ENCODE results near the gene CASTOR1.

Gene CASTOR1

GRCh38 chr22:30276039-30276438, 13.3 kb downstream of the CASTOR1 start:
- peak overlapping the region; percentile 41 for H3K27ac Mint-ChIP-seq
- no peak for ATAC-seq
- peaks cover 40% of the 10 kb centered on the region for H3K4me1 Mint-ChIP-seq
- no peaks in the 10 kb centered on the region for H3K27me3 Mint-ChIP-seq
- DNase-seq: no peak
- H3K36me3 Mint-ChIP-seq (ENCODE audit: low read depth): peaks cover 4% of the 10 kb centered on the region
- H3K9me3 Mint-ChIP-seq: no peaks in the 10 kb centered on the region
- no peak overlapping the region for H3K4me3 Mint-ChIP-seq

- Mint-ChIP-seq H3K27me3 (no peaks in the 10 kb centered on the region), H3K27ac (peak overlapping the region; percentile 30), H3K4me1 (peaks cover 40% of the 10 kb centered on the region), H3K36me3 (ENCODE audit: low read depth) (peaks cover 5% of the 10 kb centered on the region), H3K9me3 (no peaks in the 10 kb centered on the region), H3K4me3 (no peak overlapping the region)
- peak; percentile 42 for ATAC-seq
- no peak for DNase-seq
These were observed 13.7 kb downstream of the CASTOR1 start for GRCh38 chr22:30275625-30276024.

GRCh38 chr22:30274437-30274812, 14.9 kb downstream of the CASTOR1 start:
- no peaks in the 10 kb centered on the region for H3K9me3 Mint-ChIP-seq
- no peak overlapping the region for H3K4me3 Mint-ChIP-seq
- DNase-seq (no peak), ATAC-seq (no peak)
- H3K4me1 Mint-ChIP-seq: peaks cover 35% of the 10 kb centered on the region
- H3K27me3 Mint-ChIP-seq: no peaks in the 10 kb centered on the region
- H3K27ac Mint-ChIP-seq: peak overlapping the region; percentile 7
- H3K36me3 Mint-ChIP-seq (ENCODE audit: low read depth): peaks cover 10% of the 10 kb centered on the region

- ATAC-seq (no peak), DNase-seq (no peak)
- Mint-ChIP-seq H3K4me3 (no peak overlapping the region), H3K36me3 (ENCODE audit: low read depth) (peaks cover 10% of the 10 kb centered on the region), H3K27me3 (no peaks in the 10 kb centered on the region), H3K4me1 (peaks cover 31% of the 10 kb centered on the region), H3K9me3 (no peaks in the 10 kb centered on the region), H3K27ac (no peak overlapping the region)
These were observed 15.4 kb downstream of the CASTOR1 start for GRCh38 chr22:30273711-30274436.

- DNase-seq (no peak), ATAC-seq (no peak)
- no peaks in the 10 kb centered on the region for H3K9me3 Mint-ChIP-seq
- no peak overlapping the region for H3K4me3 Mint-ChIP-seq
- no peak overlapping the region for H3K27ac Mint-ChIP-seq
- H3K4me1 Mint-ChIP-seq: peaks cover 37% of the 10 kb centered on the region
- peaks cover 14% of the 10 kb centered on the region for H3K36me3 Mint-ChIP-seq (ENCODE audit: low read depth)
- no peaks in the 10 kb centered on the region for H3K27me3 Mint-ChIP-seq
These were observed 16.3 kb downstream of the CASTOR1 start for GRCh38 chr22:30272781-30273601.

- DNase-seq (no peak), ATAC-seq (no peak)
- Mint-ChIP-seq H3K4me1 (peaks cover 39% of the 10 kb centered on the region), H3K27ac (no peak overlapping the region), H3K9me3 (no peaks in the 10 kb centered on the region), H3K4me3 (no peak overlapping the region), H3K36me3 (ENCODE audit: low read depth) (peaks cover 19% of the 10 kb centered on the region), H3K27me3 (no peaks in the 10 kb centered on the region)
These were observed 18.5 kb downstream of the CASTOR1 start for GRCh38 chr22:30270832-30271231.

- Mint-ChIP-seq H3K4me3 (peak overlapping the region; percentile 96), H3K9me3 (no peaks in the 10 kb centered on the region), H3K27ac (peak overlapping the region; percentile 86), H3K4me1 (peaks cover 39% of the 10 kb centered on the region), H3K36me3 (ENCODE audit: low read depth) (peaks cover 31% of the 10 kb centered on the region), H3K27me3 (no peaks in the 10 kb centered on the region)
- DNase-seq (no peak), ATAC-seq (no peak)
These were observed 21.0 kb downstream of the CASTOR1 start for GRCh38 chr22:30268331-30268730.

GRCh38 chr22:30267382-30268302, 21.7 kb downstream of the CASTOR1 start:
- no peaks in the 10 kb centered on the region for H3K9me3 Mint-ChIP-seq
- no peaks in the 10 kb centered on the region for H3K27me3 Mint-ChIP-seq
- peak overlapping the region; percentile 96 for H3K4me3 Mint-ChIP-seq
- DNase-seq (peak; percentile 63), ATAC-seq (no peak)
- peak overlapping the region; percentile 98 for H3K27ac Mint-ChIP-seq
- peaks cover 37% of the 10 kb centered on the region for H3K36me3 Mint-ChIP-seq (ENCODE audit: low read depth)
- peaks cover 45% of the 10 kb centered on the region for H3K4me1 Mint-ChIP-seq

- peak; percentile 55 for ATAC-seq
- DNase-seq: peak; percentile 82
- peak within 1 kb of the TSS; percentile 96 for H3K4me3 Mint-ChIP-seq
- H3K36me3 Mint-ChIP-seq (ENCODE audit: low read depth): peaks cover 41% of the 10 kb centered on the region
- no peaks in the 10 kb centered on the region for H3K9me3 Mint-ChIP-seq
- H3K27me3 Mint-ChIP-seq: no peaks in the 10 kb centered on the region
- peaks cover 47% of the 10 kb centered on the region for H3K4me1 Mint-ChIP-seq
- H3K27ac Mint-ChIP-seq: peak within 1 kb of the TSS; percentile 98
These were observed 22.6 kb downstream of the CASTOR1 start, which contains the start of gene OSM for GRCh38 chr22:30266445-30267381. OSM (minus strand) TSS chr22:30266851; CDS start chr22:30266799, 52 bp downstream.

GRCh38 chr22:30265823-30266444, 23.4 kb downstream of the CASTOR1 start:
- Mint-ChIP-seq H3K4me1 (peaks cover 47% of the 10 kb centered on the region), H3K36me3 (ENCODE audit: low read depth) (peaks cover 37% of the 10 kb centered on the region), H3K27ac (peak overlapping the region; percentile 98), H3K27me3 (no peaks in the 10 kb centered on the region), H3K4me3 (peak overlapping the region; percentile 96), H3K9me3 (no peaks in the 10 kb centered on the region)
- ATAC-seq (peak; percentile 71), DNase-seq (peak; percentile 86)

- Mint-ChIP-seq H3K27ac (peak overlapping the region; percentile 98), H3K9me3 (no peaks in the 10 kb centered on the region), H3K27me3 (no peaks in the 10 kb centered on the region), H3K4me1 (peaks cover 47% of the 10 kb centered on the region), H3K36me3 (ENCODE audit: low read depth) (peaks cover 35% of the 10 kb centered on the region), H3K4me3 (peak overlapping the region; percentile 96)
- no peak for DNase-seq
- no peak for ATAC-seq
These were observed 24.1 kb downstream of the CASTOR1 start for GRCh38 chr22:30265131-30265720.

- Mint-ChIP-seq H3K4me1 (peaks cover 47% of the 10 kb centered on the region), H3K27me3 (no peaks in the 10 kb centered on the region), H3K4me3 (peak overlapping the region; percentile 96), H3K27ac (no peak overlapping the region), H3K36me3 (ENCODE audit: low read depth) (peaks cover 31% of the 10 kb centered on the region), H3K9me3 (no peaks in the 10 kb centered on the region)
- no peak for DNase-seq
- ATAC-seq: no peak
These were observed 25.4 kb downstream of the CASTOR1 start for GRCh38 chr22:30263883-30264282.

All from activated naive CD8-positive, alpha-beta T cell treated with anti-CD3 and anti-CD28 coated beads, Interleukin-2, amount 50 U/mL, for 24 hours (primary cell).